GM18861 (cell line): Measurements from ENCODE around the gene RPL22L1.
"Not testable (repeated sequence)": the region's sequence is repeated elsewhere in the genome, so short reads cannot be mapped to it uniquely, and the experiment has no call there.

ENCODE experiments used
- ATAC-seq: cut with Tn5 transposase; IDR thresholded peaks from one replicate; pipeline ENCODE4 v1.9.1; 2021; ENCODE audit not compliant: unreplicated experiment

RPL22L1 gene

GRCh38 chr3:170830580-170830979, 39.4 kb downstream of the RPL22L1 start:
- no peak for ATAC-seq

DNA sequence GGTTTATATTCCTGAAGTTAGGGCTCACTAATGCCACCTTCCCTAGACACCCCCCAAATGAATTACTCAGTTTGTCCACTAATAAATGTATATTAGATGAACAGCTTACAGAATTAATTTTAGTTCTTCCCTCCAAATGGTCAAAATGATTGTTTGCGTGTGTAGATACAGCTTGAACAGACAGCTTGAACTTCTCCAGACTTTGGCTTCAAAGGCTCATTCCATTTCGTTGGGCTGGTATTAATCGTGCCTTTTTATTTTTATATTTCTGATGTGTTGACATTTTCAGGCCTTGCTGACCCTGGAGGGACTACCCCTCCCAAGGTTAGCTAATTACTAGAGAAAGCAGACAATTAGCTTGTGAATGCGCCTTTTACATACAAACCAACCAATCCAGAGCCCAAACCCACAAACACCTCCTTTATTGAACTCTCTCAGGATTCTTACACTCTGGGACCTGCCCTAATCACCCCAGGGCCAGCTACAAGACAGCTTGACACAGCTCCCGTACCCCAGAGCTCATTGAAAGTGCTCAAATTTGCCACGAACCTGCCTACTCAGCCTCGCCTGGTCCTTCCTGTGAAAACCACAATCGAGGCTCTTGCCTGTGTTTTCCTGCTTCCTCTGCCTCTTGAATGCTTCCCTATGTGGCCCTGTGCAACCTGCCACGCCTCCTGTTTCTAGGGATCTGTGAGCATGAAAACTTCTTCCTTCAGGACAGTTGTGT, 40.3 kb downstream of the RPL22L1 start:
- ATAC-seq, result no peak

GRCh38 chr3:170826047-170826446, 43.9 kb downstream of the RPL22L1 start:
- no peak for ATAC-seq

DNA sequence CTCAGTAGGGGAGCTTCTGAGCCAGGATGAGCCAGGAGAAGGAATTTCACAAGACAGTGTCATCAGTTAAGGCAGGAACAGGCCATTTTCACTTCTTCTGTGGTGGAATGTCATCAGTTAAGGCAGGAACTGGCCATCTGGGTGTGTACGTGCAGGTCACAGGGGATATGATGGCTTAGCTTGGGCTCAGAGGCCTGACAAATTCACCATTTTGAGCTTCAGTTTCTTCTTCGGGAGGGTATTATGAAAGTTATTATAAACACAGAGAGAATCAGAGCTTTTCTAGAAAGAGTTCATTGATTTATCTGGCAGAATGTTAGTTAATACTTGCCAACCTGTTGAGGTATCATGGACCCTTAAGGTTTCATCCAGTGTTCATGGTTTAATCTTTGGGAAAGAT, 46.4 kb downstream of the RPL22L1 start:
- ATAC-seq, result not testable (repeated sequence)

DNA sequence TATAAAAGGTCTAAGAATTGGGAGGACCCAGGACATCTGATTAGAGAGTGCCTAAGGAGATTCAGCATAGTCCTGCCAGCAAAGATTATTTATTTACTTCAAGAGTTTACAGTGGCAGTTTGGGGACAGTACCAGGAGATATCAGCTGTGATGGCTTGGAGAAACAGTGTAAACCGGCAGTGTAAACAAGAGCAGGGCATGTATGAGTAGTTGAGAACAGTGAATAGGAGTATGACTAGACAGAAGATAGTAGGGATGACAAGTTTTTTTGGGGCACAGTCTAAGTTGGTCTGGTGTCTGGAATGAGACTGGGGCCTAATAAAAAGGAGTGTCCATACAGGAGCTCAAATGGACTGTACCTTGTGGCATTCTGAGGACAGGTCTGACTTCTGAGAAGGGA, 51.7 kb downstream of the RPL22L1 start:
- ATAC-seq, result not testable (repeated sequence)

- ATAC-seq, result not testable (repeated sequence)
Measured at GRCh38 chr3:170817471-170817870, 52.5 kb downstream of the RPL22L1 start.

GRCh38 chr3:170816841-170817240, 53.2 kb downstream of the RPL22L1 start:
- ATAC-seq, result no peak

GRCh38 chr3:170816341-170816740, 53.7 kb downstream of the RPL22L1 start:
- no peak for ATAC-seq

GRCh38 chr3:170815936-170816335, 54.1 kb downstream of the RPL22L1 start:
- ATAC-seq, result no peak

DNA sequence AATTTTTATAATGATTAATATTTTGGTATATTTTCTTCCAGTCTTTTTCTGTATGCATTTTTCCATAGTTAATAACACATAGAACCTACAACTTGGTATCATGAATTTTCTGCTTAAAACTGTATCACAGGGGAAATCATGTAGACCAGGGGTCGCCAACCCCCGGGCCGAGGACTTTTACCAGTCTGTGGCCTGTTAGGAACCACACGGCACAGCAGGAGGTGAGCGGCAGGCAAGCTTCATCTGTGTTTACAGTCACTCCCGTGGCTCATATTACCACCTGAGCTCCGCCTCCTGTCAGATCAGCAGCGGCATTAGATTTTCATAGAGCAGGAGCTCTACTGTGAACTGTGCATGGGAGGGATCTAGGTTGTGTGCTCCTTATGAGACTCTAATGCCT, 54.7 kb downstream of the RPL22L1 start:
- ATAC-seq, result no peak
